Tibial nerve (tissue), 4 donors: ENCODE data around the gene DUSP18. TPM values are rescaled to one million over a fixed set of nuclear protein-coding genes. Genes with fewer than 3 reads are reported as not detected.
"Not testable (repeated sequence)": the region's sequence is repeated elsewhere in the genome, so short reads cannot be mapped to it uniquely, and the experiment has no call there.

Experiments
- DNase-seq, 2 donors: peaks; one replicate each; pipeline ENCODE4 v3.0.0-alpha.2; 2019; ENCODE audit warnings: low spot score in 2 of 2
- H3K27ac ChIP-seq, 4 donors: fragments of 200-600 bp; sonication (generic) in 3 of 4; one replicate each; pipeline ENCODE4 v1.5.1; 2017 to 2019; ENCODE audit warnings: mild to moderate bottlenecking in 1 of 4
- H3K27me3 ChIP-seq, 2 donors: fragments of 200-600 bp; sonication (generic) in 1 of 2; one replicate each; pipeline versions ENCODE4 v1.5.1 to v1.6.0; 2017 to 2019
- H3K36me3 ChIP-seq, 3 donors: fragments of 200-600 bp; sonication (generic); one replicate each; pipeline ENCODE4 v1.5.1; 2018 to 2019
- H3K4me1 ChIP-seq, 4 donors: fragments of 200-600 bp; sonication (generic) in 3 of 4; one replicate each; pipeline ENCODE4 v1.5.1; 2017 to 2019
- H3K4me3 ChIP-seq, 4 donors: fragments of 200-600 bp; sonication (generic) in 3 of 4; one replicate each; pipeline ENCODE4 v1.5.1; 2017 to 2019; ENCODE audit warnings: mild to moderate bottlenecking in 1 of 4, moderate library complexity in 1 of 4
- H3K9me3 ChIP-seq, 4 donors: fragments of 200-600 bp; sonication (generic) in 3 of 4; one replicate each; pipeline ENCODE4 v1.5.1; 2017 to 2019
- CTCF ChIP-seq, 5 experiments: fragments of 200-600 bp in 3 of 5; fragments of 450-650 bp in 2 of 5; sonication (generic) in 3 of 5; IDR thresholded peaks; one replicate each; pipeline ENCODE4 v1.5.1; 2016 to 2019; ENCODE audit warnings: antibody characterized with exemption in 5 of 5, mild to moderate bottlenecking in 3 of 5, moderate library complexity in 2 of 5
- EP300 ChIP-seq, 2 donors: sonication (generic); formaldehyde crosslinking; IDR thresholded peaks; one replicate each; pipeline ENCODE4 v1.6.1; 2017; ENCODE audit warnings: antibody characterized with exemption in 2 of 2, mild to moderate bottlenecking in 1 of 2
- POLR2A ChIP-seq, 2 donors: fragments of 450-650 bp; IDR thresholded peaks; one replicate each; pipeline ENCODE4 v1.6.1; 2017; ENCODE audit warnings: antibody characterized with exemption in 2 of 2, mild to moderate bottlenecking in 2 of 2, moderate library complexity in 2 of 2
- WGBS, 2 donors: methylation state at CpG; one replicate each; pipeline ENCODE4 v1.1.5; 2018; 5-methylcytosine and 5-hydroxymethylcytosine counted together
- total RNA-seq, 4 donors: library from RNA; depleted of rRNA; stranded (reverse); fragments of >200 nt; gene quantifications; one replicate each; pipeline ENCODE4 v1.1.0, GENCODE V29; 2016

The DUSP18 gene
- total RNA-seq, 4 donors from 2014 or later = 8.8 to 12.0 (median 10.4) TPM

- H3K27ac ChIP-seq = peak within 1 kb of the TSS; percentile 86 to 97 (median 92)
- DNase-seq = peak; percentile 93 to 96
- no peaks in the 10 kb centered on the region for H3K9me3 ChIP-seq
- WGBS, 2 donors = 1% methylated on average over 52 to 67 of the region's 75 CpGs
- no peaks in the 10 kb centered on the region for H3K36me3 ChIP-seq
- TF ChIP-seq CTCF (IDR thresholded peaks at IDR 0.05) (peak in 1 of 5 experiments; percentile 43), POLR2A (IDR thresholded peaks at IDR 0.05) (peak; percentile 32 to 68), EP300 (IDR thresholded peaks at IDR 0.05) (peak in 1 of 2 donors; percentile 49)
- peaks cover 0 to 40% (median 28%) of the 10 kb centered on the region in 4 donors for H3K4me1 ChIP-seq
- no peaks in the 10 kb centered on the region for H3K27me3 ChIP-seq
- peak within 1 kb of the TSS; percentile 52 to 90 (median 58) for H3K4me3 ChIP-seq
These were observed 32.1 kb downstream of the DUSP18 start, which contains the start of gene SLC35E4 for GRCh38 chr22:30635273-30636225. TSS of gene SLC35E4 (plus strand) at chr22:30635781. CDS start at chr22:30636451, 670 bp downstream.

GRCh38 chr22:30634471-30635233 is 33.0 kb downstream of the DUSP18 start:
- TF ChIP-seq EP300 (IDR thresholded peaks at IDR 0.05) (peak in 1 of 2 donors; percentile 40), CTCF (IDR thresholded peaks at IDR 0.05) (peak; percentile 95 to 97 (median 96)), POLR2A (IDR thresholded peaks at IDR 0.05) (no peak)
- Histone ChIP-seq H3K27ac (peak overlapping the region; percentile 86 to 97 (median 92)), H3K27me3 (no peaks in the 10 kb centered on the region), H3K36me3 (no peaks in the 10 kb centered on the region), H3K4me3 (peak overlapping the region; percentile 52 to 90 (median 58)), H3K9me3 (no peaks in the 10 kb centered on the region), H3K4me1 (peaks cover 0 to 40% (median 28%) of the 10 kb centered on the region in 4 donors)
- DNase-seq = peak; percentile 74 to 86
- 3 to 7% methylated on average over 14 to 22 of the region's 29 CpGs for WGBS, 2 donors

DNA sequence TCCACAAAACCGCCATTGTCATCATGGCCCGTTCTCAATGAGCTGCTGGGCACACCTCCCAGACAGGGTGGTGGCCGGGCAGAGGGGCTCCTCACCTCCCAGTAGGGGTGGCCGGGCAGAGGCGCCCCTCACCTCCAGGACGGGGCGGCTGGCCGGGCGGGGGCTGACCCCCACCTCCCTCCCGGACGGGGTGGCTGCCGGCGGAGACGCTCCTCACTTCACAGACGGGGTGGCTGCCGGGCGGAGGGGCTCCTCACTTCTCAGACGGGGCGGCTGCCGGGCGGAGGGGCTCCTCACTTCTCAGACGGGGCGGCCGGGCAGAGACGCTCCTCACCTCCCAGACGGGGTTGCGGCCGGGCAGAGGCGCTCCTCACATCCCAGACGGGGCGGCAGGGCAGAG is 36.2 kb downstream of the DUSP18 start:
- not testable (repeated sequence) for H3K36me3 ChIP-seq, H3K27me3 ChIP-seq, H3K4me3 ChIP-seq, H3K9me3 ChIP-seq, H3K27ac ChIP-seq, DNase-seq
- WGBS, 2 donors = 79 to 93% methylated on average over 2 to 8 of the region's 31 CpGs
- peaks cover 0 to 28% (median 15%) of the 10 kb centered on the region in 4 donors for H3K4me1 ChIP-seq

DNA sequence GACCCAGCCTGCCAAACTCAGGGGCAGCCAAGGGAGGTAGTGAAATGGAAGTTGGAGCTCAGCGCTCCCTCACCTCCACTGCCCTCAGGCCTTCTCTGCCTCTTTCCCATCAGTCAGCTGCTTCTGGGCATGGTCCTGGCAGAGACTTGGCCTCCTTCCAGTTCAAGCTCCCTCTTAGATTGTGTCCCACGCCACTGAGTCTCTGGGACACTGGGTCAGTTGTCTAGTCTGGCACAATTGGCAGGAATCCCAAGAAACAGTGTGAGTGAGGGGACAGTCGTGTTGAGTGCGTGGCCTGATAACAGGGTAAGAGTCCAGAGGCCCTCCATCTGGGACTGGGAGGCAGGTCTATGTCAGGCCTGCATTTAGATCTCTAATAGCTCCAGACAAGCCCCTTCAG is 39.2 kb downstream of the DUSP18 start:
- WGBS, 2 donors = 48 to 60% methylated on average over 4 of the region's 4 CpGs
- Histone ChIP-seq H3K27ac (no peak overlapping the region), H3K4me1 (peaks cover 0 to 4% (median 2%) of the 10 kb centered on the region in 4 donors)

More for the DNA sequence above, 39.2 kb downstream of the DUSP18 start:
- H3K4me3 ChIP-seq = no peak overlapping the region
- H3K36me3 ChIP-seq = peaks cover 0 to 17% (median 0%) of the 10 kb centered on the region in 3 donors
- no peak for TF ChIP-seq EP300 (IDR thresholded peaks at IDR 0.05)
- no peak for TF ChIP-seq CTCF (IDR thresholded peaks at IDR 0.05)
- no peak for TF ChIP-seq POLR2A (IDR thresholded peaks at IDR 0.05)
- no peak for DNase-seq
- no peaks in the 10 kb centered on the region for H3K27me3 ChIP-seq
- H3K9me3 ChIP-seq = no peaks in the 10 kb centered on the region
